ENCODE measurements around the gene MPI.
"Not testable (repeated sequence)": the region's sequence is repeated elsewhere in the genome, so short reads cannot be mapped to it uniquely, and the experiment has no call there.

Gene MPI

DNA sequence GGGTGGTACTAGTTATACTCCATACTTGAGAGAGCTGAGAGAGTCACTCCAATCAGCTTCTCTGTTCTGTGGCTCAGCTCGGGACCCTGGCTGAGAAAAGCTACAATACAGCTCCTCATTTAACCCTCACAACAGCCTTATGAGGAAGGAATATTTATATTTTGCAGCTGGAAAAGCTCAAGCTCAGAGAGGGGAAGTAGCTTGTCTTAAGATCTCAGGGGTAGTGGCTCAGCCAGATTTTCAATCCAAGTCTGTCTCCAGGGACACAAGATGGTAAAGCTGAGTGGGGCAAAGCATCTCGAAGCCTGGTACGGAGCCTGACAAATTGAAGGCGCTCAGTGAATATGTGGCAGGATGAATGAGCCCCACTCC lies 31.5 kb upstream of the MPI start:
- peak; percentile 42 for FAIRE-seq
- no peak for DNase-seq (ENCODE audit: insufficient read length, low spot score)

DNA sequence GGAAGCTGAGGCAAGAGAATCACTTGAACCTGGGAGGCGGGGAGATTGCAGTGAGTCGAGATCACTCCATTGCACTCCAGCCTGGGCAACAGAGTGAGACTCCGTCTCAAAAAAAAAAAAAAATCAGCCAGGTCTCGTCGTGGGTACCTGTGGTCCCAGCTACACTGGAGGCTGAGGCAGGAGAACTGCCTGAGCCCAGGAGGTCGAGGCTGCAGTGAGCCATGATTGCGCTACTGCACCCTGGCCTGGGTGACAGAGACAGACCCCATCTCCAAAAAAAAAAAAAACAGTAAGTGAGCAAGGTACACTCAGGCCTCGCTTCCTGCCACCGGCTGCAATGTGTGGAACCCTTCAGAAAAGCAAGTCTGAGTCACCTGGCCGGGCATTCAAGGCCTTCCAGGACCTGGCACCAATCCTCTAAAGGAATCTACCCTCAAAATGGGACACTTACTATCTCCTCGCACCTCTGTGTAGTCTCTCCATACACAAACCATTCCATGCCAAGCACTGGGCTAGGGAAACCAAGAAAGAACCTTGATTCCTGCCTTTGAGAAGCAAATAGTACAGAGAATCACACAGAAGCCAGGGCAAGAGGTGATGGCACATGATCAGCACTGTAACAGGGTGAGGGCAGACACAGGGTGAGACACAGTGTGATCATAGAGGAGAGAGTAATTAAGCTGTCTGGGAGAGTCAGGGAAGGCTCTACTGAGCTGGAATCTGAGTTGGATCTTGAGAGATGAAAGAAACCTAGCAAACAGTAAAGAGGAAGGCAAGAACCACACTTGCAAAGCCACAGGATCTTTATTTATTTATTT lies 26.4 kb upstream of the MPI start:
- DNase-seq (ENCODE audit: insufficient read length, low spot score) (no peak), FAIRE-seq (no peak)

DNA sequence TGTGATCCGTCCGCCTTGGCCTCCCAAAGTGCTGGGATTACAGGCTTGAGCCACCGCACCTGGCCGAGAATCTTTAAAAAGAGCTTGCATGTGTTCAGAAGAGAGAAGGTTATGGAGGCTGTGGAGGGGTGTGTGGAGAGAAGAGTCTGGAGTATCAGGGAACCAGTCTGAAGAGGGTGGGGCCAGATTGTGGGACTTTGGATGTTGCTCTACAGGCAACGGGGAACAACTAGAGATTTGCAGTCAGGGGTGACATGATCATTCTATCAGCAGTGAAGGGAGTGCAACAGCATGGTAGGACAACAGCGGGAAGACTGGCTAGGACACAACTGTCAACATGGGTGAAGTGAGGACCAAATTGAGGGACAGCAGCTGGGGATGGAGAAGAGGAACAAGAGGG lies 25.5 kb upstream of the MPI start:
- no peak for DNase-seq (ENCODE audit: insufficient read length, low spot score)
- no peak for FAIRE-seq

DNA sequence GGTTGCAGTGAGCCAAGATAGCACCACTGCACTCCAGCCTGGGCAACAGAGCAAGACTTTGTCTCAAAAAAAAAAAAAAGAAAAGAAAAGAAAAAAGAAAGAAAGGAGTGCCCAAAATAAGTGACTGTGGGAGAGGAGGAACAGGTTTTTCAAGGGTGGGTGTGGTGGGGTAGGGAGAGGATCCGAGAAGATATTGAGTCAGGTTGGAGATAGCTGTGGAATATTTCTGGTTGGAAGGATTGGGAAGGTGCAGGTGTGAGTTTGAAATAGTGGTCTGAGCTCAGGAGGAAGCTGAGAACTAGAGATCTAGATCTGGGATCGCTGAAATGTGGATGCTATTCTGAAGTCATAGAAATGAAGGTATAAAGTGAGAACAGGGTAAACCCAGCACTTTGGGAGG lies 24.5 kb upstream of the MPI start:
- FAIRE-seq (no peak), DNase-seq (ENCODE audit: insufficient read length, low spot score) (no peak)

DNA sequence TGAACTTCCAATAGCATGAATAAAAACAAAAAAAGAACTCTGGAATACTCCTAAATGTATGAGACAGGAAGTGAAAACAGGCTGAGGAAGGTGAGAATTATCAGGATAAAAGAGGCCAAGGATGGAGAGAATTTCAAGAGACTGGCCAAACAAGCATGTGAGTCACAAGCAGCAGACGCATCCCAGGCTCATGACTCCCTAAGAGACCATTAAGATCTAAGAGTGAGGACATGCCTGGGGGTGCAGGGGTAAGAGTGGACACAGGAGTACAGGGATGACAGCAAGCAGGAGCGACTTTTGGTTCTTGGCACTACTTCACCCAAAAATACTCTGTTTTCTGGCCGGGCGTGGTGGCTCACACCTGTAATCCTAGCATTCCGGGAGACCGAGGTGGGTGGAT lies 23.8 kb upstream of the MPI start:
- FAIRE-seq (no peak), DNase-seq (ENCODE audit: insufficient read length, low spot score) (no peak)

DNA sequence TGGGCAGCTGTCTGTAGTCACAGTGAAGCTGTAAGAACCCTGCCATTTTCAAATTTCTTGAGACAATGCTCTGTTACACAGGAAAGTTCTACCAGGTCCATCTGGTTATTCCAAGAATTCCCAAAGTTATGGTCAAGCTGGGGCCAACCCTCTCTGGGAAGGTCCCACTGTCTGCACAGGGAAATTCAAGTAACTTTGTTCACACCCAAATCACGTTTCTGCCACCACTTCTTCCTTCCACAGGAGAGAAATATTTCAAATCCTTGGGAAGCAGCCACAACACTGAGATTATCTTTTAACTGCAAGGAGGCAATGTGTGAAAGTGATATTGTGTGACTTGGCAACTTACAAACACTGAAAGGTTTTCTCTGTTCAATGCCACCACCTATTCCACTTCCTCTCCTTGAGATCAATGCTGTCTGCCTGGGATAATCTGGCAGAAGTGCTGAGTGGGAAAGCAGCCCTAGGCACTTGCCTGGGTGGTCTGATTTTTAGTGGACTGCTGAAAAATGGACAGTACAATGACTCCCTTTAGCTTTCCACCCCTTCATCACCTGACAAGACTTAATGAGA lies 22.3 kb upstream of the MPI start:
- DNase-seq (ENCODE audit: insufficient read length, low spot score): no peak
- FAIRE-seq: no peak

DNA sequence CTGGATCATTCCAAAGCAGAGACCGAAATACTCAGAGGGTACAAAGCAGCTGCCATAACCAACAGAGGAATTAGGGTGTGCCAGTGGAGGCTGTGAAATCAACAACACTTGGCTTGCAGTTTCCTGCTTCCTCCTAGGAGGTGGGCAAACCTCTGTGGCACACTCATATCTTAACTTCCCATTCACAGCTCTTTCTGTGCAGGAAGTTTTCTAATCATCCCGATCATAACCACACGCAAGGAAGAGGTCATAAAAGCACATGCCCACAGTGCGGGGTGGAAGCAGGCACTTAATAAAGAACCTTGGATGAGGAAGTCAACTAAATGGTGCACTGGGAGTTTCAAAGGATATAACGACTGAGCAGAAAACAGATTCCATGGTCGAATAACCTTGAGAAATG lies 21.8 kb upstream of the MPI start:
- FAIRE-seq (no peak), DNase-seq (ENCODE audit: insufficient read length, low spot score) (no peak)

DNA sequence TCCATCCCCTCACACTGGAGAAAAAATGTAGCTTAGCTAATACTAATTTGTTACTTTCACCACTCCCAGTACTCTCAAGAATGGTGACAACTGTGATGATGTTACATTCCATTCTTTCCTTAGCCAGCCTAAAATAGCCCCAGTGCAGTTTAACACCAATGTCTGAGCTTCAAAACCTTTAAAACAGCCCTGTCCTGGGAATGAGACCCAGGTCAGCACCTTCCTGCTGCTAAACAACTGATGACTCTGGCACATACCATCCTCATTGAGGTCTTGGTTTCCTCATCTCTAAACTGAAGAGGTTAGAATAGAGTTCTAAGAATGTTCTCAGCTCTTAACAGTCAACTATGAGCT lies 20.5 kb upstream of the MPI start:
- FAIRE-seq: no peak

DNA sequence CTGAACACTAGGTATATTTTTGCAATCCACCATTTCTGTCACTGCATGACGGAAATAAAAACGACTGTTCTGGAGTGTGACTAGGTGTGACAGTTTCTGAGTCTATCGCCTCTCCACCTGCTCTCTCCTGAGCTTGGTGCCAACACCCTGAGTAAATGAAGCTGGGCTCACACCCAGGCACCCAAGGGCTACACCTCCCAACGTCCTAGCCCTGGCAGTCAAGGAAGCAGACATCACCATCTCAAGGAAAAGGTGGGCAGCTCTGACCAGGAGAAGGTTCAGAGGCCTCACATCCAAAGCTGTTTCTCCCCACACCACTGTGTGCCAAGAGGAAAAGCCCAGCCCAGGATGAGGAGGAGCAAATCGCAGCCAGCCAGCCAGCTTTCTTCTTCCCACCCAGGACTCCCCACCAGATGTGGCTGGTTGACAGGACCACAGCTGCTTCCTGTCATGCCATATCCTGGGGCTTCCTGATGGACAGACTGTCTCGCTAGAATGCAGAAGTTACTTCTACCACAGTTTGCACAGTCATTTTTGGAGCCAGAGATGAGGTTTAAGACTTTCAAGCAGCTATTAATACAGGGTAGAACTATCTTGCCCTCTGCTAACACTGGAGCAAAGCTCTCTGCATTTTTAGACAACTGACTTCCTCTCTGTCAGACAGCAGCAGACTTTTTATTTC lies 20.0 kb upstream of the MPI start:
- peak; percentile 78 for DNase-seq (ENCODE audit: insufficient read length, low spot score)

More for the DNA sequence above, 20.5 kb upstream of the MPI start:
- DNase-seq (ENCODE audit: insufficient read length, low spot score): no peak

DNA sequence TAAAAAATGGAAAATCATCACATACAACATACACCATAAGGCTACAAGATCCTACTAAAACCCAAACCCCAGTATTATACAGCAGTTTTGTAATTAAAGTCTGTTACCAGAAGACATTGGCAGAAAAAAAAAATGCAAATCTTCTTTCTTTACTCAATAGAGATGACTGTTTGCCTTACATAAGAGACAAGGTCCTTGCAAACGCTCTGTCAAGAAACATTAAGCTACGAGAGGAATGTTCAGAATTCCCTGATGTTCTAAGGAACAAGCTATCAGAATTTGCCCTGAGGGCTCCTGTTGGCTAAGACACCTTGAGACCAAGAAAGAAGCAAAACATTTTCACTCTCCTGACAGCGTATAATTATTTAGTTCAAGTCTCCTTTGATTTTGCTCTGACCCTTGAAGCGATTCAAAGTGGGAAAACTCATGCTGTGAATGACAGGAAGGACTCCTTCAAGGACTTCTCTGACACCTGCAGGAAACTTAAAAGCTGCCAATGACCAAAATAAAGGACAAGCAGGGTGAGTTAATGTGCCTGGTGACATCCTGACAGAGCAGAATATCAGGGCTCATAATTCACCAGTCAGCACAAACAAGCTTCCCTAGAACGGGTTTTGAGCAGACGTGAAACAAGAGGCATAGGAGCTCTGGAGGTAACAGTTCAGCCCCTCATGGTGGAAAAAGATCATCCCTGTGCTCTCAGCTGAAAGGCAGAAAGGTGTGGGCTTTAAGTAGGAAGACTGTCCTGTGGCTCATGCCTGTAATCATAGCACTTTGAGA lies 19.2 kb upstream of the MPI start:
- no peak for DNase-seq (ENCODE audit: insufficient read length, low spot score)
- peak; percentile 4 for FAIRE-seq

More for the DNA sequence above, 20.0 kb upstream of the MPI start:
- peak; percentile 93 for FAIRE-seq

DNA sequence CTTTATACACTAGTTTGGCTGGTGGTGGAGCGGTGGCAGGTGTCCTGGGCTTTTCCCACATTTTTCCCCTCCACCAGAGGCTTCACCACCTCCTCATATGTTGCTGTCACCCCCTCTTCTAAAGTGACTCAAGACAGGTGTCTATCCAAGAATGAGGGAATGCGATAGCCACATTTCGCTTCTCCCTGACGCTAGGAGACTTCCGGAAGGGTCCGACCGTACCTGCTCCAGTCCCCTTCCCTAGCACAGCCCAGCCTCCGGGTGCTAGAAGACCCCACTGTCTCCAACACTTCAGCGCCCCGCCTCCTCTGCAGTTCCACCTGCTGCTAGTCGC lies 17.2 kb upstream of the MPI start:
- no peak for DNase-seq (ENCODE audit: insufficient read length, low spot score)
- no peak for FAIRE-seq

DNA sequence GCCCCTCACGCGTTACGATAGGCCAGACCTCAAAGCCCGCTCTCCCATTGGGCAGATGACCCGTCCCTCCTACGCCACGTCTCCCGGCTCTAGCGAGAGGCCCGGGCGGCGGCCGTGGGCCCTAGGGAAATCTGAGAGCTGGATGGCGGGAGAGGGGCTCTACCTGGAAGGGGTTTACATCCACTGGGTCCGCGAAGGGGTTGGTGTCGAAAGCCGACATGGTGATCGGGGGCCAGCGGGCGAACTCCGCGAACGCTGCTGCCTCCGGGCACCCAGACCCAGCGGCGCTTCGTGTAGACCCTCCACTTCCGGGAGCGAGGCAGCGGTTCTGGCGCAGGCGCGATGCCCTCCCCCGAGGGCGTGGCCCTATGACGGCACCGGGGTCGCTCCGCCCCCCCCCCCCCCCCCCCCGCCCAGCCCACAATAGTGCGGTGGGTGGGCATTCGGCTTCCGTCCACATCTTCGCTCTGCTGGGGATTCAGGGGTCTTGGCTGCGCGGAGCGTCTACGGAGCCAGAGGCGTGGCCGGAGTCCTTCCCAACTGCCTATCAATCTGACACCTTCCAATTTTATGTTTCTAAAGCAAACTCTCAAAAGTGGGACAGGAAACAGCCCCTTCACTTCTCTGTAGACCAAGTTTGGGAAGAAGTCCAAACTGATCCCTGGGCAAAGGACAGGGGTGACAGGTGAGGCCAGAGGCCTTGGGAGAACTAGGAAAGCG lies 16.6 kb upstream of the MPI start, which contains the start of gene SCAMP2:
Gene SCAMP2 (minus strand): TSS at position 330 of the 720 bp plus-strand sequence. CDS start 110 bp downstream, at position 220.
- FAIRE-seq: peak; percentile 87
- DNase-seq (ENCODE audit: insufficient read length, low spot score): peak; percentile 86

DNA sequence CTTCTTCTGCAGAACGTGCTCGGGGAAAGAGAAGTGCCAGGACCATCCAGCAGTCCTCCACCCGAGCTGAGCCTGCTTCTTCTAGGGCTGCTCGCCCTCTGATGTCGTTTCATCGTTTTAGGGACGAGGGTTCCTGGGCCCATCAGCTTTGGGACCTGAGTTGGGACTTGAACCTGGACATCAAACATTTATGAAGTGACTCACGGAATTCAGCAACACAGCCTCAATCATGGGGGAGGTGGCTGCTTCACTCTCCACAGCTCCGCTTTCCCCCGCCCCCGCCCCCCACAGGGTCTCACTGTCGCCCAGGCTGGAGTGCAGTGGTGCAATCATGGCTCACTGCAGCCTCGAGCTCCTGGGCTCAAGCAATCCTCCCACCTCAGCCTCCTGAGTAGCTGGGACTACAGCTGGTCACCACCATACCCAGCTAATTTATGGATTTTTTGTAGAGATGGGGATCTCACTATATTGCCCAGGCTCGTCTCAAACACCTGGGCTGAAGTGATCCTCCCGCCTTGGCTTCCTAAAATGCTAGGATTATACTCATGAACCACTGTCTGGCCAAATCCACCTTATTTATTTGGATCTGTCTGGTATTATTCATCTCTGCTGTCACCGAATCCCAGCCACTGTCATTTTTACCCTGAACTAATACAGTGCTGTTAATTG lies 16.0 kb upstream of the MPI start:
- FAIRE-seq (peak; percentile 35), DNase-seq (ENCODE audit: insufficient read length, low spot score) (no peak)

DNA sequence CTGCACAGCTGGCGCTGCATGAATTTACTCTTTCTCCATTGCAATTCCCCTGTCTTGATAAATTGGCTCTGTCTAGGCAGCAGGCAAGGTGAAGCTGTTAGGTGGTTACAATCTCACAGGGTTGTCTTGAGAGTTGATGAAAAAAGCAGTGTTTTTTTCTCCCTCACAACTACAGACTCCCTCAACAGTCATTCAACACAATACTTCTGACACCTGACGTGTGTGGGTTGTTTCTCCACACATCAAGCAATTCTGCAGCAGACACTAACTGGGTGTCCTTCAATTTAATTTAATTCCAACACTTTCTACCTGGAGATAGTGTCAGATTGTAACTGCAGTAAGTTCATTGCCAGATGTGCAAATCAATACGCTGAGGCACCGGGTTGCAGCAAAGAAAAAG lies 11.6 kb upstream of the MPI start:
- FAIRE-seq (no peak), DNase-seq (ENCODE audit: insufficient read length, low spot score) (no peak)

DNA sequence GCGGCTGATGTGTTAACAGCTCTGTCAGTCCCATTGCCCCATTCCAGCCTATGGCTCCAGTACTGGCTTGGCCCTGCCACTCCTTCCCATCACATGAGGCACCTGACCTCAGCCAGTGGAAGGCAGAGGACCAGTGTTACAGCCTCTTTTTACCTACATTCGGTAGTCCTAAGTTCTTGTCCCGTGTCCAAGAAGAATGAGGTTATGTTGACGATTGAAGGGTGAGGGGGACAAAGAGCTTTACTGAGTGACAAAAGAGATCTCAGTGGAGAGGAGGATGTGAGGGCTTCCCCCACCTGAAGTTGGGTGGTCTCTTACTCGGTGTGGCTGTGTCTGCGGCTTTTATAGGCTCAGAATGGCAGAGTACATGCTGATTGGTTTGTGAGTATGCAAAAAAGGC lies 7.3 kb upstream of the MPI start:
- DNase-seq (ENCODE audit: insufficient read length, low spot score) (no peak), FAIRE-seq (no peak)

DNA sequence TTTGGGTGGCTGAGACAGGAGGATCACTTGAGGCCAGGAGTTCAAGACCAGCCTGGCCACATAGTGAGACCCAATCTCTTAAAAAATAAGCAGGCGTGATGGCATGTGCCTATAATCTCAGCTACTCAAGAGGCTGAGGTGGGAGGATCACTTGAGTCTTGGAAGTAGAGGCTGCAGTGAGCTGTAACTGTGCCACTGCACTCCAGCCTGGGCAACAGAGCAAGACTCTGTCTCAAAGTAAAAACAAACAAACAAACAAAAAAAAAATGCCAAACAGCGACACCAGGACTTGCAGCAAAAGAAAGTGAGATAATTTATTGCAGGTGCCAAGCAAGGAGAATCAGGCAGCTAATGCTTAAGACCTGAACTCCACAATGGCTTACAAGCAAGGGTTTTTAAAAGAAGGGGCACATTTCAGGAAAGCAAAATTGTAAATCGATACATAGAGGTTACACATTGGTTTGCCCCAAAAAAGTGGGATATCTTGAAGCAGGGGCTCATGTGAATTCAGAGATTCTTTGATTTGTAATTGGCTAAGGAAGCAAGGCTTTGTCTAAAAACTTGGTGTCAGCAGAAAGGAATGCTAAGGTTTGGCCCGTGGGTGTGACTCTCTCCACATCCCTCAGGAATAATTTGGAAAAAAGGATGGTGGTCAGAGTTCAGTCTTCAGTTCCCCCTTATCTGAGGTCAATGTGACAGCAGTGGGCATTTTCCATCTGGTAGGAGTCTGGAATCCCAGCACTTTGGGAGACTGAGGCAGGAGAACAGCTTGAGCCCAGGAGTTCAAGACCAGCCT lies 5.2 kb upstream of the MPI start:
- DNase-seq (ENCODE audit: insufficient read length, low spot score) (no peak), FAIRE-seq (no peak)

DNA sequence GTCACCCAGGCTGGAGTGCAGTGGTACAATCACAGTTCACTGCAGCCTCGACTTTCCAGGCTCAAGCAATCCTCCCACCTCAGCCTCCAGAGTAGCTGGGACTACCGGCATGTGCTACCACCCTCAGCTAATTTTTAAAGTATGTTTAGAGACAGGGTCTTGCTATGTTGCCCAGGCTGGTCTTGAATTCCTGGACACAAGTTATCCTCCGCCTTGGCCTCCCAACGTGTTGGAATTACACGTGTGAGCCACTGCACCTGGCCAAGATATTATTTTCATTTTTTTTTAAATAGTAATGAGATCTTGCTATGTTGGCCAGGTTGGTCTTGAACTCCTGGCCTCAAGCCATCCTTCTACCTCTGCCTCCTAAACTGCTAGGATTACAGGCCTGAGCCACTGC lies 4.4 kb upstream of the MPI start:
- FAIRE-seq: no peak
- DNase-seq (ENCODE audit: insufficient read length, low spot score): no peak

DNA sequence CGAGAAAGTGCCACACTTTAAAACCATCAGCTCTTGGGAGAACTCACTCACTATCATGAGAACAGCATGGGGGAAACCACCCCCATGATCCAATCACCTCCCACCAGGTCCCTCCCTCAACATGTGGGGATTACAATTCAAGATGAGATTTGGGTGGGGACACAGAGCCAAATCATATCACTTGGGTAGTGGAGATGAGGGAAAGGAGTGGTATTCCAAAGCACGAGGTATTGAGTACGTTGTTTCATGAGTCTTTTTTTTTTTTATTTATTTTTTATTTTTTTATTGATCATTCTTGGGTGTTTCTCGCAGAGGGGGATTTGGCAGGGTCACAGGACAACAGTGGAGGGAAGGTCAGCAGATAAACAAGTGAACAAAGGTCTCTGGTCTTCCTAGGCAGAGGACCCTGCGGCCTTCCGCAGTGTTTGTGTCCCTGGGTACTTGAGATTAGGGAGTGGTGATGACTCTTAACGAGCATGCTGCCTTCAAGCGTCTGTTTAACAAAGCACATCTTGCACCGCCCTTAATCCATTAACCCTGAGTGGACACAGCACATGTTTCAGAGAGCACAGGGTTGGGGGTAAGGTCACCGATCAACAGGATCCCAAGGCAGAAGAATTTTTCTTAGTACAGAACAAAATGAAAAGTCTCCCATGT lies 2.2 kb upstream of the MPI start:
- not testable (repeated sequence) for DNase-seq (ENCODE audit: insufficient read length, low spot score); FAIRE-seq

DNA sequence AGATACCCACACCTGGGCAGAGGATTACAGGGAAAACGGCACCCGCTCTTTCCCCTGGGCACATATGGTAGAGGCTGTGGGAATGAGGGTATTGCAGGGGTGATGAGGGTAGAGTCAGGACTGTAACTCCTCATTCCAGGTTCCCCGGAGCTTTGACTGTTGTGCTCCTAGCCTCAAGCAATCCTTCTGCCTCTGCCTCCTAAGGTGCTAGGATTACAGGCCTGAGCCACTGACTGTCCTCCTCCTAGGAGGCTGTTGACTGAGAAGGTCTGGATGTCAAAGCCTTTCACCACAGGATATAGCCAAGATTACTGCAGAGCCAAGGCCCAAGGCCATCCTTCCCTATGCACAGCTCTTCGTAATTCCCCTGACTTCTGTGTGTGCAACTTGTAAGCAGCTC lies 1.1 kb upstream of the MPI start:
- no peak for DNase-seq (ENCODE audit: insufficient read length, low spot score)
- no peak for FAIRE-seq
